Suprapubic skin (tissue), 4 donors: ENCODE data around the gene SH3BP1. TPM values are rescaled to one million over a fixed set of nuclear protein-coding genes. Genes with fewer than 3 reads are reported as not detected.
A peak's percentile ranks its signal among the peaks of the same experiment; 100 is the strongest.

Experiments
- DNase-seq, 2 donors: peaks; one replicate each; pipeline ENCODE4 v3.0.0-alpha.2; 2019; ENCODE audit warnings: low spot score in 2 of 2
- H3K27ac ChIP-seq: fragments of 200-600 bp; sonication (generic); one replicate; pipeline ENCODE4 v1.5.1; 2019
- H3K27me3 ChIP-seq: fragments of 200-600 bp; sonication (generic); one replicate; pipeline ENCODE4 v1.5.1; 2019
- H3K36me3 ChIP-seq: fragments of 200-600 bp; sonication (generic); one replicate; pipeline ENCODE4 v1.5.1; 2019
- H3K4me1 ChIP-seq: fragments of 200-600 bp; sonication (generic); one replicate; pipeline ENCODE4 v1.5.1; 2019
- H3K4me3 ChIP-seq: fragments of 200-600 bp; sonication (generic); one replicate; pipeline ENCODE4 v1.5.1; 2019; ENCODE audit warnings: mild to moderate bottlenecking
- H3K9me3 ChIP-seq: fragments of 200-600 bp; sonication (generic); one replicate; pipeline ENCODE4 v1.5.1; 2019
- EP300 ChIP-seq: sonication (generic); formaldehyde crosslinking; IDR thresholded peaks from one replicate; pipeline ENCODE4 v1.6.1; 2017; ENCODE audit warnings: antibody characterized with exemption
- POLR2A ChIP-seq, 2 donors: fragments of 450-650 bp; IDR thresholded peaks; one replicate each; pipeline ENCODE4 v1.6.1; 2017; ENCODE audit warnings: antibody characterized with exemption in 2 of 2, mild to moderate bottlenecking in 2 of 2, moderate library complexity in 2 of 2
- POLR2AphosphoS5 ChIP-seq, 3 donors: sonication (generic); formaldehyde crosslinking; IDR thresholded peaks; one replicate each; pipeline ENCODE4 v1.6.1; 2017; ENCODE audit warnings: antibody characterized with exemption in 3 of 3
- WGBS: methylation state at CpG from one replicate; pipeline ENCODE4 v1.1.5; 2018; 5-methylcytosine and 5-hydroxymethylcytosine counted together
- total RNA-seq, 4 donors: library from RNA; depleted of rRNA; stranded (reverse); fragments of >200 nt; gene quantifications; one replicate each; pipeline ENCODE4 v1.1.0, GENCODE V29; 2016
- TF ChIP-seq, protein P1 (sequence below), 2 donors: fragments of 200-600 bp in 1 of 2; fragments of 450-650 bp in 1 of 2; sonication (generic) in 1 of 2; IDR thresholded peaks; one replicate each; pipeline ENCODE4 v1.5.1; 2016 to 2019; ENCODE audit warnings: antibody characterized with exemption in 2 of 2, mild to moderate bottlenecking in 1 of 2, moderate library complexity in 1 of 2

SH3BP1 gene
- total RNA-seq, 4 donors from 2014 or later, result 57.1 to 60.7 (median 57.7) TPM

DNA sequence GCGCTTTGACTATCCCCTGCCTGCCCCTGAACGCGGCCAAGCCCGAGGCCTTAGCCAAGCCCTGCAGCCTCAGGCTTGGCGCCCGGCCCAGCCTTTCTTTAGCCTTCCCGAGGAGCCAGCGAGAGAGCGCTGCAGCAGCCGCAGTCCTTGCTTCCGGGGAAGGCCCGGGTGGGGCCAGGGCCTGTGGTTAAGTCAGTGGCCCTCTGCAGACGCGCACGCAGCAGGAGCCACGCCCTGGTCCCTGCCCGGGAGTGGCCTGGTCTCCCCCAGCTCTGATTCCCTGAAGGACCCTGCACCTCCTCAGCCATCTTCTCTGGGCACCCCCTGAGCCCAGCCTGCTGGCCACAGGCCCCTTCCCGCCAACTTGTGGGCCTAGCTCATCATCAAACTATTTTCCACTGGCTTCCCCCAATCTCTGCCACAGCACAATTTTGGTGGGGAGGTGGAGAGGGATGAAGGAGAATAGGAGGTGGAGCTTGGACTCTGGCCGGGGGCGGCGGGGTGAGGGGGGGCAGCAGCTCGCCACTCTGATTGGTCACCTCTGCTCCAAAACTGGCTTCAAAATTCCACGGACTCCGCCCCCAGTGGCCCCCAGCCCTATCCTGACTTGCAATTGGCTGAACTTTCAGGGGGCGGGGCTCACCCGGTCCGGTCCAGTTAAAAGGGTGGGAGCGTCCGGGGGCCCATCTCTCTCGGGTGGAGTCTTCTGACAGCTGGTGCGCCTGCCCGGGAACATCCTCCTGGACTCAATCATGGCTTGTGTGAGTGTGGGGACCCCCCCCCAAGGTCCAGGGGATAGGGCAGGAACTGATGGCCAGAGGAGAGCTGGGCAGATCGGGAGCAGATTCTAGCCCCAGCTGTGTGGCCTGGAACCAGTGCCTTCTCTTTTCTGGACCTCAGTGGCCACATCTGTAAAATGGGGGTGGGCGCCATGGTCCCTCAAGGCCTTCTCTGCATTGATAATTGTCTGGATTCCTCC is 35.8 kb downstream of the SH3BP1 start, which contains the start of gene LGALS1:
Gene LGALS1, plus strand, starts transcription at position 686 of the 979 bp plus-strand sequence. Its CDS starts 67 bp downstream, at position 753.
- Histone ChIP-seq H3K27me3 (no peaks in the 10 kb centered on the region), H3K36me3 (peaks cover 4% of the 10 kb centered on the region), H3K4me1 (peaks cover 65% of the 10 kb centered on the region), H3K4me3 (peak within 1 kb of the TSS; percentile 52), H3K9me3 (no peaks in the 10 kb centered on the region), H3K27ac (peak within 1 kb of the TSS; percentile 80)
- WGBS, result 21% methylated on average over 12 of the region's 34 CpGs
- peak; percentile 98 to 99 for DNase-seq
- TF ChIP-seq EP300, result no peak
- peak in 2 of 3 donors; percentile 36 to 69 for TF ChIP-seq POLR2AphosphoS5 (IDR thresholded peaks at IDR 0.05)
- TF ChIP-seq, protein P1, sequence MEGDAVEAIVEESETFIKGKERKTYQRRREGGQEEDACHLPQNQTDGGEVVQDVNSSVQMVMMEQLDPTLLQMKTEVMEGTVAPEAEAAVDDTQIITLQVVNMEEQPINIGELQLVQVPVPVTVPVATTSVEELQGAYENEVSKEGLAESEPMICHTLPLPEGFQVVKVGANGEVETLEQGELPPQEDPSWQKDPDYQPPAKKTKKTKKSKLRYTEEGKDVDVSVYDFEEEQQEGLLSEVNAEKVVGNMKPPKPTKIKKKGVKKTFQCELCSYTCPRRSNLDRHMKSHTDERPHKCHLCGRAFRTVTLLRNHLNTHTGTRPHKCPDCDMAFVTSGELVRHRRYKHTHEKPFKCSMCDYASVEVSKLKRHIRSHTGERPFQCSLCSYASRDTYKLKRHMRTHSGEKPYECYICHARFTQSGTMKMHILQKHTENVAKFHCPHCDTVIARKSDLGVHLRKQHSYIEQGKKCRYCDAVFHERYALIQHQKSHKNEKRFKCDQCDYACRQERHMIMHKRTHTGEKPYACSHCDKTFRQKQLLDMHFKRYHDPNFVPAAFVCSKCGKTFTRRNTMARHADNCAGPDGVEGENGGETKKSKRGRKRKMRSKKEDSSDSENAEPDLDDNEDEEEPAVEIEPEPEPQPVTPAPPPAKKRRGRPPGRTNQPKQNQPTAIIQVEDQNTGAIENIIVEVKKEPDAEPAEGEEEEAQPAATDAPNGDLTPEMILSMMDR (IDR thresholded peaks at IDR 0.05), result no peak
- peak in 1 of 2 donors; percentile 32 for TF ChIP-seq POLR2A (IDR thresholded peaks at IDR 0.05)

DNA sequence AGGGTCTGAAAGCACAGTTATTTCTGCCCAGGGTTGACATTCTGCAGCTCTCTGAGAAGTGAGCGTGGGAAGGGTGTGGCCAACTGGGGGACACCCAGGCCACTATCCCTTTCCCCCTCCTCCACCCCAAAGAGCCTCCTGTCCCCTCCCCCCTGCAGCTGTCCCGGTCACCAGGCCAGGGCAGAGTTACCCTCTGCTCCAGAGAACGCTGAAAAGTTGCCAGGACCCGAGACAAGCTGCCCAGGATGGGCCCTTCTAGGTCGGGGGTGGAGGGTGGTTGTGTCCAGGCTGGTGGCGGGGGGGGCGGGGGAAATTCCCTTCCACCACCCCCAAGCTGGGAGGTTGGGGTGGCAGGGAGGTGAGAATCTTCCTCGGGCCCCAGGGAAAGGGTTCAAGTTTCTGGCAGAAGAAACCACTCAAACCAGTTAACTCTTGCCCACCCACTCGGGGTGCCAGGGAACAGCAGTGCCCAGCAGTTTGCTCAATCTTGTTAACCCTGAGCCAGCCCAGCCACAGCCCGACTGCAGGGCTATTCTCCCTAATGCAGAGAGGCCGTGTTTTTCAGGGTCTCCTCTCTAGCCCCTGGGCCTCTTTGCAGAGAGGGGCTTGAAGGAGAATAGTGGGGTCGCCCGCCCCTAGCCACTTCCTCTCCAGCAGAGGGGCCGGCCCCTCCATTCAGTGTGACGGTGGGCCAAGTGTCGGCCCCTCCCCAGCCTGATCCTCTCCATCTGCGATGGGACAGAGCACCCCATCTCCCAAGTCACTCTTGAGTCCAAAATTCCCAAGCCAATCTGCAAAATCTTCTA is 36.7 kb downstream of the SH3BP1 start:
- peaks cover 66% of the 10 kb centered on the region for H3K4me1 ChIP-seq
- H3K27ac ChIP-seq, result peak overlapping the region; percentile 80
- no peak for DNase-seq
- 18% methylated on average over 17 of the region's 17 CpGs for WGBS
- H3K9me3 ChIP-seq, result no peaks in the 10 kb centered on the region
- H3K27me3 ChIP-seq, result no peaks in the 10 kb centered on the region
- TF ChIP-seq, protein P1 (IDR thresholded peaks at IDR 0.05), result no peak
- TF ChIP-seq EP300 (no peak), POLR2AphosphoS5 (IDR thresholded peaks at IDR 0.05) (no peak), POLR2A (IDR thresholded peaks at IDR 0.05) (no peak)
- H3K4me3 ChIP-seq, result peak overlapping the region; percentile 52
- H3K36me3 ChIP-seq, result peaks cover 4% of the 10 kb centered on the region

DNA sequence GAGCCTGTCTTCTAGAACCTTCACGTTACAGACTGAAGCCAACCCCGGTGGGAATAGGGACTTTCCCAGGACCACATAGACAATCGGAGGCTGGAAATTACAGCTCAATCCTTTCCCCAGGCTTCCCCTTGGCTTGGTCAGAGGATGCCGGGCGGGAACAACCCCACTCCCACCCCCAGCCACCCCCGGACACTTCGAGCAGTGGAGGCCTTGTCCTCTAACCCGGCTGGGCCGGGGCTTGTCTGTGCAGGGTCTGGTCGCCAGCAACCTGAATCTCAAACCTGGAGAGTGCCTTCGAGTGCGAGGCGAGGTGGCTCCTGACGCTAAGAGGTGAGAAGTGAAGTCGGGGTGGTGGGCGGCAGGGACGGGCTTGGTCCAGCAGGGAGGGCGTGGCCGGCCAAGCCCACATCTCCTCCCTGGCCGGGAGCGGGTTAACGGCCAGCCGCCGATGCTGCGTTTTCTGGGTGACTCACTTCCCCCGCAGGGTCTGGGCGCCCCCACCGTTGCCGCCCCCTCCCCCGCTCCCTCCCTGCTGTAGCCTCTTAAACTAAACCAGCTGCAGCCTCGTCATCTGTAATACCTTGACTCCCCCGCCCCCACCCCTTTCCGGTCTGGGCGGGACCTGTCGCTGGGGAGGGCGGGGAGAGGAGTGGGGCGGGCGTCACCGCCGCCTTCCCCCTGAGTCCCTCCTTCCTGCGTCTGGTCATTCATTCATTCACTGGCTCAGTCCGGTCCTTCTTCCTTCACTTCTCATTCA is 37.4 kb downstream of the SH3BP1 start:
- TF ChIP-seq POLR2A (IDR thresholded peaks at IDR 0.05), result no peak
- TF ChIP-seq, protein P1 (IDR thresholded peaks at IDR 0.05), result no peak
- TF ChIP-seq POLR2AphosphoS5 (IDR thresholded peaks at IDR 0.05), result no peak
- TF ChIP-seq EP300, result no peak
- Histone ChIP-seq H3K27me3 (no peaks in the 10 kb centered on the region), H3K4me1 (peaks cover 73% of the 10 kb centered on the region), H3K27ac (peak overlapping the region; percentile 80), H3K36me3 (peaks cover 4% of the 10 kb centered on the region), H3K4me3 (peak overlapping the region; percentile 52), H3K9me3 (no peaks in the 10 kb centered on the region)
- DNase-seq, result peak; percentile 91 to 93
- 3% methylated on average over 19 of the region's 42 CpGs for WGBS

DNA sequence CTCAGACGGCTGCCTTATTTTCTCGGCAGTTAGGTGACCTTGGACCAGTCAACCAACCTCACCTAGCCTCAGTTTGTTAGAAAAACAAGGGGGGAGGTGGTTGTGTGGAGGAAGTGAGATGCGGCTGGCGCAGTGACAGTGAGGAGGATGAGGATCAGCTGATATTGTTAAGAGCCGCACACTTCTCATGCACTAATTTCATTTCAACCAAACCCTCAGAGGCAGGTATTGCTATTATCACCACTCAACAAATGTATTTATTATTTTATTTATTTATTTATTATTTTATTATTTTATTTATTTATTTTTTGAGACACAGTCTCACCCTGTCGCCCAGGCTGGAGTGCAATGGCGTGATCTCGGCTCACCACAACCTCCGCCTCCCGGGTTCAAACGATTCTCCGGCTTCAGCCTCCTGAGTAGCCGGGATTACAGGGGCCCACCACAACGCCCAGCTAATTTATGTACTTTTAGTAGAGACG is 38.1 kb downstream of the SH3BP1 start:
- Histone ChIP-seq H3K9me3 (no peaks in the 10 kb centered on the region), H3K4me3 (peak overlapping the region; percentile 52), H3K27me3 (no peaks in the 10 kb centered on the region), H3K4me1 (peaks cover 71% of the 10 kb centered on the region), H3K36me3 (peaks cover 4% of the 10 kb centered on the region), H3K27ac (no peak overlapping the region)
- DNase-seq, result no peak
- no peak for TF ChIP-seq EP300
- TF ChIP-seq, protein P1 (IDR thresholded peaks at IDR 0.05), result no peak
- TF ChIP-seq POLR2AphosphoS5 (IDR thresholded peaks at IDR 0.05), result no peak
- TF ChIP-seq POLR2A (IDR thresholded peaks at IDR 0.05), result no peak
- WGBS, result 52% methylated on average over 15 of the region's 15 CpGs
